ENCODE measurements around the gene PRR14L.
"Not testable (repeated sequence)": the region's sequence is repeated elsewhere in the genome, so short reads cannot be mapped to it uniquely, and the experiment has no call there.

The PRR14L gene

DNA sequence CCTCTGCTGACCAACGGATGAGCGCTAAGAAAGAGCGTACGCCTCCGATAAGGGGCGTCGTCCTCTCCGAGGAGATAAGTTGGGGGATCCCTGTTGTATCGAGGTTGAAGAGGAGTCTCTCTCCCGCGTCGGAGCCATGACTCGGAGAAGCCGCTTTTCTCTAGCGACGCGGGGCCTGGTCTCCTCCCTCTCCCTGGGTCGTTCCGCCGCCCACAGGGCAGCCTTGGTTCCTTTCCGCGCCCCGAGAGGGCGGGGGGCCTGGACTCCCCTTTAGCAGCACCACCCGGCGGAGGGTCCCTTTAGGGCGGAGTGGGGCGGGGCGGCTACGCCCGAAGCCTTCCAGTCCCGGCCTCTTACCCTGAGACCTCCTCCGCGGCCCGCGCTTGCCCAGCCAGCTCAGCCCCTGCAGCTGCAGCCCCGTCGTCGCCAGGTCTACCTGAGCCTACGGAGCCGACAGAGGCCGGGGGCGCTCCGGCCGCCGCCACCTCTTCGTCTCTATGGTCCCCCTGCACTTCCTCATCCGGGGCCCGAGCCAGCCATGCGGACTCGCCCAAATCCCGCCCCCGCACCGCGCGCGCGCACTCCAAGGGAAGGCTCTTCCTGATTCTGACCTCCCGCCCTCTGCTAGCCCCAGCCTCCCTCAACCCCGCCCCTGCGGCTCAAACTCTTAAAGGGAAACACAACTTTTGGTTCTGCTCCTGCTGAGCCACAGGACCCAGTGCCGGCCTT, at the start of gene PRR14L:
Gene PRR14L (minus strand): TSS at position 497 of the 729 bp plus-strand sequence. CDS start 11,272 bp downstream, outside the sequence.
- peak; percentile 96 for DNase-seq

DNA sequence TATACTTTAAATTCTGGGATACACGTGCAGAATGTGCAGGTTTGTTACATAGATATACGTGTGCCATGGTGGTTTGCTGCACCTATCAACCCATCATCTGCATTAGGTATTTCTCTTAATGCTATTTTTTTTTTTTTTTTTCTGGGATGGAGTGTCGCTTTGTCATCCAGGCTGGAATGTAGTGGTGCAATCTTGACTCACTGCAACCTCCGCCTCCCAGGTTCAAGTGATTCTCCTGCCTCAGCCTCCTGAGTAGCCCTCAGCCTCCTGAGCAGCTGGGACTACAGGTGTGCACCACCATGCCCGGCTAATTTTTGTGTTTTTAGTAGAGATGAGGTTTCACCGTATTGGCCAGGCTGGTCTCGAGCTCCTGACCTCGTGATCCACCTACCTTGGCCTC, 49.4 kb upstream of the PRR14L start:
- DNase-seq = not testable (repeated sequence)

DNA sequence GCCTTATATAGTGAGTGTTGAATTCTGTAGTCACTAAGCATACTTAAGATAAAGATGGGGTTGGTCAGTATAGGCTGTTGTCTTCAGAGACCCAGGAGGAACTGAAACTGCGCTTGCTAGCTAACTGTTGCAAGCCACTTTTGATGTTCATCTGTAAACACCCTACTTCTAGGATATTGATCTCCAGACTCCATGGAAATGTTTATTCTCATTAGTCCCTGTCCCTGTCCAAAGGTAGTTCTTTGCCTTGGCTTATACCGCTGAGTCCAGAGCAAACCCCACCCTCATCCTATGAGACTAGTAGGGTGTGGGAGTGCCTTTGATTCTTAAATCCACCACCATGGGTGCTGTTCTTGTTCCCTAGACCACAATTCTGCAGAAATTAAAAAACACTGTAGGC, 40.3 kb upstream of the PRR14L start:
- DNase-seq = no peak

DNA sequence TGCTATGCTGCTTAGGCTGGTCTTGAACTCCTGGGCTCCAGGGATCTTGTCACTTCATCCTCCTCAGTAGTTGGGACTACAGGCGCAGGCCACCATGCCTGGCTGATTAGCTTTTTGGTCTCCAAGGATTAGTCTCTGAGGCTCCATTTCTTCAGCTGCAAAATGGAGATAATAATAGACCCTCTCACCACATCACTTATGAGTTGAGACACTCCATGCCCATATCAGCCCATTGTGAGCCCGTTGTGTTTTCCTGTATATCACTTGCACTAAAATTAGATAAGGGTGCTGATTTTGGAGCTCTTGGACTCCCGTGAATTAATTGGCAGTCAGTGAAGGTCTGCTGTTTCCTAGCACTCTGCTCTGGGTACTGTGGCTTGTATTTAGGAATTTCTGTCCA, 39.9 kb upstream of the PRR14L start:
- no peak for DNase-seq

DNA sequence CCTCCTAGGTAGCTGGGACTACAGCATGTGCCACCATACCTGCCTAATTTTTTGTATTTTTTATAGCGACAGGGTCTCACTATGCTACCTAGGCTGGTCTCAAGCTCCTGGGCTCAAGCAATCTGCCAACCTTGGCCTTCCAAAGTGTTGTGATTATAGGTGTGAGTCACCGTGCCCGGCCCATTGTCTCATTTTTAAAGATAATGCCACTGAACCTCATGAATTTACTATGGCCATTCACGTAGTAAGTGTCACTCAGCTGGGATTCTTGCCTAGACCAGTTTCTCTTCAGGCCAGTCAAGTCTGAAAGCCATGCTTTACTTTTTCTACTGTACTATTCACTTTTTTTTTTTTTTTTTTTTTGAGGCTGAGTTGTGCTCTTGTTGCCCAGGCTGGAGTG, 26.3 kb upstream of the PRR14L start:
- DNase-seq = no peak

DNA sequence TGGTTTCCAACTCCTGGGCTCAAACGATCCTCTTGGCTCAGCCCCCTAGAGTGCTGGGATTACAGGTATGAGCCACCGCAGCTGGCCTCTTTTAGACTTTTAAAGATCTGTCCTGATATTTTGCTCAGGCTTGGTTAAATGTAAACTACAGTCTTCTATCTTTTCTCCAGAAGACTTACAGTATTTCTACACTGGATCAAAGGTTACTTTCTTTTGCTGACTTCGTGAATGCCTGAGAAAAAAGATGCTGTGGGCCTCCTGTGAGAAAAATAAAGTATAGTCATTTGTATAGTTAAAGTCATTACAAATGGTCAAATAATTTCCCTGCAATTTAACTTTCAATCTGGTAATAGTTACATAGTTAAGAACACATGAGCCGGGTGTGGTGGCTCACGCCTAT, 23.5 kb upstream of the PRR14L start:
- no peak for DNase-seq

DNA sequence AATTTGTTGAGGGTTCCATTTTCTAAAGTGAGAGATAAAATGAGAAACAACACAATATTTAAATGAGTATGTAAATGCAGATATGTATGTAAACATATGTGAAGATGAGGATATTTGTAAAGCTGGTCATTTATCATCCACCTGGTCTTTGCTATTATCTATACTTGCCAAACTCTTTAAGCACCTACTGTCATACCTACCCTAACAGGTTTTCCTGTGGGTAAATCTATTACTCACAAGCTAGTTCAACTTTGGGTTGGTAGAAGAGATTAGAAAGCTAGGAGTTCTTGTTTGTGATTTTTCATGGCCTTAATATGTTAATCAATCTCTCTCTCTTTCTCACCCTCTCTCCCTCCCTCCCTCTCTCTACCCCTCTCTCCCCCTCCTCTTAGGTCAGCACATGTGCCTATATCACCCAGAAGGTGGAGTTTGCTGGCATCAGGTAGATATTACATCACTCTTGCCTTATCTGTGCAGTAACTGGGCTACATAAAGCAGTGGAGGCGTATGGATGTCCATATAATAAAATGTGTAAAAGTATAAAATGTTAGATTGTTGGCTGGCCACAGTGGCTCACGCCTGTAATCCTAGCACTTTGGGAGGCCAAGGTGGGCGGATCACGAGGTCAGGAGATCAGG, 18.6 kb upstream of the PRR14L start:
- DNase-seq = no peak

DNA sequence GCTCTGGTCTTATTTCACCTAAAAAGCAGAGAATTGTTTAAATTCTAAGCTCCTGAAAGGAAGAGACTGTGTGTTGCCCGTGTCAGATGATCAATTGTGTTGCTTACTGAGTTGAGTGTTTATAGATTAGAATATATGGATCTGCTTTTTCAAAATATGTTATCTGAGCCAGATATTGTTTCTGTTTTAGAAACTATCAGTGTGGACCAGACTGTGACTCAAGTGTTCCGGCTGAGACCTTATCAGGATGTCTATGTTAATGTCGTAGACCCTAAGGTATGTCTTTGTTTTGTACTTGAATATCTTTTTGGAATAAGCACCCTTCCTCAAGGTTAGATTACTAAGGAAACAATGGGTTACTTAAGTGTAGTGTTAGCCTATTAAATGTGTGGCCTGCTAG, 14.9 kb upstream of the PRR14L start:
- DNase-seq = no peak

DNA sequence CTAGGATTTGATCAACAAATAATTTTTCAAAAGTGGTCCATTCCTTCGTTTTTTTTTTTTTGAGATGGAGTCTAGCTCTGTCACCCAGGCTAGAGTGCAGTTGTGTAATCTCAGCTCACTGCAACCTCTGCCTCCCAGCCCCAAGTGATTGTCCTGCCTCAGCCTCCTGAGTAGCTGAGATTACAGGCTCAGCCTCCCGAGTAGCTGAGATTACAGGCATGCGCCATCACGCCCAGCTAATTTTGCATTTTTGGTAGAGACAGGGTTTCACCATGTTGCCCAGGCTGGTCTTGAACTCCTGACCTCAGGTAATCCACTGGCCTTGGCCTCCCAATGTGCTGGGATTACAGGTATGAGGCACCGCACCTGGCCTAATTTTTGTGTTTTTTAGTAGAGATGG, 8.9 kb upstream of the PRR14L start:
- not testable (repeated sequence) for DNase-seq

DNA sequence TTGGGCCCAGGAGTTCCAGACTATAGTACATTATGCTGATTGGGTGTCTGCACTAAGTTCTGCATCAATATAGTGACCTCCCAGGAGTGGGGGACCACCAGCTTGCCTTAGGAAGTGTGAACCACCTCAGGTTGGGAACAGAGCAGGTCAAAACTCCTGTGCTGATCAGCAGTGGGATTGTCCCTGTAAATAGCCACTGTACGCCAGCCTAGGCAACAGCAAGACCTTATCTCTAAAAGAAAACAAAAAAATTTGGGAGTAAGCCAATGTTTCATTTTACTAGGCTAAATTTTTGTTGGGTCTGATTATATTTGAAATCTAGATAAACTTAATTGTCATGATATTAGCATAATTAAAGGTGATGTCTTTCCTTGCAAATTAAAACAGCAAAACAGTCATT, 7.3 kb upstream of the PRR14L start:
- no peak for DNase-seq

DNA sequence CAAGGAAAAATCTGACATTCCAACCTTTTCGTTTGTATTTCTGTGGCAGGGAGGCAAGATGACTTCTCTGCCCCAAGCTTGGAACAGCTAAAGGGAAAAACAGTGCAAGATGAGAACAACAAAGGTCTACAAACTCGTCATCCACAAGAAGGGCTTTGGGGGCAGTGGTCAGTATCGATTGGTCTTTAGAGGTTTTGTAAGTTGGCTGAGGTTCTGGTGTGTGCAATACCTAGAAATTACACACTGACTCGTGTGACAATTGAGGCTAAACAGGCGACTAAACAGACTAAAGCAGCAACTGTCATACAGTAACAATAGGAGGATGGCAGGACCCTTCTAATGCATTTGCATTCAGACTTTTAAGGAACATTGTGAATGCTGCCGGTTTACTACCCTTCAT, 4.9 kb upstream of the PRR14L start:
- DNase-seq = no peak

DNA sequence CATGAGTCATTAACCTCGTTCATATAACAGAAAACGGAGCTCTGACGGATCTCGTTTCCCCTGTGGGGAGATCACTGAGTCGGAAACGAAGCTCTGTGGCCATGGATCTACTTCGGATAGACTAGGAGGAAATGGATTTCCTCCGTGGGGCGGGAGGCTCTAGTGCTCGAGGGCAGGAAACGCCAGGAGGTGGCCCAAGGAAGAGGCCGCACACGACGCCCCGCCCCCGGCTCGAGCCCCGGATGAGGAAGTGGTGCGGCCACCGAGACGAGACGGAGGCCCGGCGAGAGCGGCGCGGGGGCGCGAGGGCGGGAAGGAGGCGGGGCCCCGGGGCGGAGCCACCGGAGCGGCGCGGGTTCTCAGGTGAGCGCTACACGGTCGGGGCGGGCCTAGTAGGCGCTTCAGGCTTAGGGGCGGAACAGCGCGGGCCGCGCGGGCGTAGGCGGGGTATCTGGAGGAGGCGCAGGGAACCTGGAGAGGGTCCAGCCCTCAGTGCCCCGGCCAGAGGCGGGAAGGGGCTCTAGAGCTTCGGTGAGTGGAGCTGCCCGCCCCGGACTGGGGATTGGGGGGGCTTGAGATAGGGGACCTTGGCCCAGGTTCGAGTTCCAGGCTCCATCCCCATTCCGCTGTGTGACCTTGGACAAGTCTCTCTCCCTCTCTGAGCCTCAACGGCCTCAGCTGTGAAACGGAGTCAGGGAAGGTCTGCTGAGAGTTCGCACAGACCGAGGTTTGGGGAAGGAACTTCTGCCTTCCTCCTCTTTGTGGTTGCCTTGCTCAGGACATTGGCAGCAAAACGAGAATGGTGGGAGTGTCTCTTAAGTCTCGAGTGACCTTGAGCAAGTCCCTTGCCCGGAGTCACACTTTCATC, 3.9 kb upstream of the PRR14L start, which contains the start of gene DEPDC5:
Gene DEPDC5 (plus strand): TSS at position 386 of the 868 bp plus-strand sequence. CDS start 903 bp downstream, outside the sequence.
- peak; percentile 94 for DNase-seq

DNA sequence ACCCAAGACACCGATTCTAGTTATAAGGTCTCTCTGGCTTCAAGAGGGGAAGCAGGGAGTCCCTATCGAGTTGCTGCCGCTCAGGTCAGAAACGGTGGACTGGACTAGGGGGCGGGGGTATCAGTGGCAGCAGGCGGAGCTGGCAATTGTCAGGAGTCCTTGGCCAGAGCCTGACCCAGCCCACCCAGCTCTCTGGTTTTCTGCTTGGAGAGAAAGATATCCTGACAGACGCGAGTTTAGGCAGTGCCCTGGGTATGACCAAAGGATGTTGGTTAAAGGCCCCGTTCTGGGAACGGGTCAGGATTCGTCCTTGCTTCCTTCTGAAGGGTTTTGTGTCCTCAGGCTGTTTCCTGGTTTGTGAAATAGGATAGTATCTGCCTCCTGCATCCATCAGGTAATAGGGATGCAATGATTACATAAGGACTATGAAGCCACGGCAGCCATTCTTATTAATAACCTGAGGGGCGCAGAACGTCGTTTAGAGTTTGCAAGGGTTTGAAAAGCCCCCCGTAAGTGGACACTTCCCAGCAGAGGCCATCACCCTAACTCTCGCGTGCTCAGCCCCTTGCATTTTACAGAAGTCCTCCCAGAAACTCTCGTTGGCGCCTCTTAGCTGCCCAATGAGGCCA, 3.2 kb upstream of the PRR14L start:
- DNase-seq = peak; percentile 68

DNA sequence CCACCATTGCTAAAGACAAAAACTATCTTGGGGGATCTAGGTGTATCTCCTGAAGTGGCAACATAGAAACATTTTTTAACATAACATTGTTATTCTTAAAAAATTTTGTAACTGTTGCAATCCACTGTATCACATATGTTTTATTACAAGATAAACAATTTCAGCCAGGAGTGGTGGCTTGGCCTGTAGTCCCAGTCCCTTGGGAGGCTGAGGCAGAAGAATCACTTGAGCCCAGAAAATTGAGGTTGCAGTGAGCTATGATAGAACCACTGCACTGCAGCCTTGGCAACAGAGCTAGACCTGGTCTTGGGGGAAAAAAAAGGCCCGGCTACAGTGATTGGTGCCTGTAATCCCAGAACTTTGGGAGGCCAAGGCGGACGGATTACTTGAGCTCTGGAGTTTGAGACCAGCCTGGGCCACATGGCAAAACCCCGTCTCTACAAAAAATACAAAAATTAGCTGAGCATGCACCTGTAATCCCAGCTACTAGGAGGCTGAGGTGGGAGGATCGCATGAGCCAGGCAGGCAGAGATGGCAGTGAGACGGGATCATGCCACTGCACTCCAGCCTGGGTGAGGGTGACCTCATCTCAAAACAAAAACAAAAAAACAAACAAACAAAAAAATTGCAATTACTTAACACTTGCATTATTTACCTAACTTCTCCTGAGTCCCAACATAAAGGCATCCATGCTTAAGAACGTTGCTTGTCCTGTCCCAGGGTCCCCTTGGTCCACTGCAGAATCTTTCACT, 2.3 kb upstream of the PRR14L start:
- no peak for DNase-seq

DNA sequence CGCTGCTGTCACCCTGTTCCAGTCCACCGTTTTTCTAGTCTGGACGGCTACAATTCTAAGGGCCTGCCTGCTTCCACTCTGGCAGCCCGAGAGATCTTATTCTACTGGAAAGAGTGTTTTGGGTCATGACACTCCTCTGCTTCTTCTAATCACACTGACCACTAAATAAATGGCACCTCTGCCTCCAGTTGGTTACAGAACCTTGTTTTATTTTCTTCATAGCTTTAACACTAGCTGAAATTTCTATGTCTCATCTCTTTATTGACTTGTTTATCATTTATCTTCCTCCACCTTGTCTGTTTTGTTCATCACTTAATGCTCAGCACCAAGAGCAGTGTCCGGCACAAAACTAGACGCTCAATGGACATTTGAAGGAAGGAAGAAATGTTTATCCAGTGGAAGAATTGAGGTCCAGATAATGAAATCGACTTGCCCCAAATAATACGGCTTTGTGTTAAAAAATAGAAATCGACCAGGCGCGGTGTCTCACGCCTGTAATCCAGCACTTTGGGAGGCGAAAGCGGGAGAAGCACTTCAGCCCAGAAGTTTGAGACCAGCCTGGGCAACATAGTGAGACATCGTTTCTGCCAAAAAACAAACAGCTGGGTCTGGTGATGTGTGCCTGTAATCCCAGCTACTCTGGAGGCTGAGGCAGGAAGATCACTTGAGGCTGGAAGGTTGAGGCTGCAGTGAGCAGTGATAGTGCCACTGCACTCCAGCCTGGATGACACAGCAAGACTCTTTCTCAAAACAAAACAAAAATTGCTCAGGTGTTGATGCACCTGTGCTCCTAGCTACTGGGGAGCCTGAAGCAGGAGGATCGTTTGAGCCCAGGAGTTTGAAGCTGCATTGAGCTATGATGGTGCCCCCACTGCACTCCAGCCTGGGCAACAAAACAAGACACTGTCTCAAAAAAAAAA, 693 bp upstream of the PRR14L start:
- no peak for DNase-seq

DNA sequence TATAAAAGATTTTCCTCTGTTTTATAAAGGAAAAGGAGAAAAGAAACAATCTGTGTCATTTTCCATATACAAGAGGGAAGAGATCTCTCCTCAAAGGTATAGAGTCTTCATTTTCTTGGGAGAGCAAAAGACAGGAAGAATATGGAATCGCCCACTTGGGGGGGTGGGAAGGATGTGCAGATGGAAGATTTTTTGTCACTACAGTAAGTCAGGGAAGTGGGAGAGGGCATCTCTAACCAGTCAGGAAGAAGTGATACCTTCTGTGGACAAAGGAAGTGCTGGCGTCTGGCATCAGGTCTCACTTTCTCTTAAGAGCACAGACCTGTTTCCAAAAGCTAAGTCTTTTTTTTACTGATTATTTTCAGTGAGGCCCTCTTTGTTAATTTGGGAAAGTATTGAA, 1.4 kb downstream of the PRR14L start:
- no peak for DNase-seq

DNA sequence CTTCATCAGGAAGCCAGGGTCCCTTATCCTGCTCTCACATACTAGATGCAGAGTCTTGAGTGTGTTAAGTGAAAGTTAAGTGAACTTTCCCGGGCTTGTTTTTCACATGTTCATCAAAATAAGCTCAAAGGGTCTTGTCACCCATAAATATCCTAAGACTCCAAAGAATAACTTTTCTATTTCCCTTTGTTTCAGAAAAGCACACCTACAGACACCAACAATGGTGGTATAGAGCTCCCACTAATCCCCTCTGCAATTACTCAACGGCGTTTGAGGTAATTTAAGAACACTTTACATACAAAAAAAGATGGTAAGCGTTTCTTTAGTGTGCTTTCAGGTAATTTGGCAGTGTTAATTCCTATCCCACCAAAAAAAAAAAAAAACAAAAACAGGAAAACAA, 2.5 kb downstream of the PRR14L start:
- DNase-seq = no peak

DNA sequence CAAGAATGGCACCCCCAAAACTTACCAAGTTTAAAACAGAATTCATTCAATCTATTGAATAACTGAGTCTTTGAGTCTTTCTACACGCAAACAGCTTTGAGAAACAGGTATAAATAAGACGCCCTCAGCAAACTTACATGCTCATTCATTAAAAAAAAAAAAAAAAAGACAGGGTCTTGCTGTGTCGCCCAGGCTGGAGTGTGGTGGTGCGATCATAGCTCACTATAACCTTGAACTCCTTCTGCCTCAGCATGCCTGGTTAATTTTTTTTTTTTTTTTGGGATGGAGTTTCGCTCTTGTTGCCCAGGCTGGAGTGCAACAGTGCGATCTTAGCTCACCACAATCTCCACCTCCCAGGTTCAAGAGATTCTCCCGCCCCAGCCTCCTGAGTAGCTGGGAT, 6.1 kb downstream of the PRR14L start:
- DNase-seq = no peak

DNA sequence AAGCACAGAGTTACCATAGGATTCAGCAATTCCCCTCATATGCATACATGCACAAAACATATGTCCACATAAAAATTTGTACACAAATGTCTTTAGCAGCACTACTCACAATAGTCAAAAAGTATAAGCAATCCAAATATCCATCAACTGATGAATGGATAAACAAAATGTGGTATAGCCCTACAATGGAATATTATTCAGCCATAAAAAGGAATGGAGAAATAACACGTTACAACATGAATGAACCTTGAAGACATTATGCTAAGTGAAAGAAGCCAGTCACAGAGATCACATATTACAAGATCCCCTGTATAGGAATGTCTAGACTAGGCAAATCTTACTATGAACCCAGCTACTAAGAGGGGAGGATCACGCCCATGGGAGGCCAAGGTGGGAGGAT, 7.2 kb downstream of the PRR14L start:
- DNase-seq = no peak

DNA sequence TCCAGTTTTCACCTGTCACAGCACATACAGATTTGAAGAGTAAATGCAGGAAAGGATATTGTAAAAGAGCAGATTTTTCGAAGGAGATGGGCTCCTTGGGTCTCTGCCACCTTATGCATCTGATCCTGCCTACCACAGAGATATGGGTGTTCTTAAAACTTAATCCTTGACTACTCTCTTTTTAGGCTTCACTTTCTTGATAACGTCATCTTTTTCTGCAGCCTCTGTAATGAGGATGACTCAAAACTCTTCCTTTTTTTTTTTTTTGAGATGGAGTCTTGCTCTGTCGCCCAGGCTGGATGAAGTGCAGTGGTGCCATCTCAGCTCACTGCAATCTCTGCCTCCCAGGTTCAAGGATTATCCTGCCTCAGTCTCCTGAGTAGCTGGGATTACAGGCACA, 7.8 kb downstream of the PRR14L start:
- DNase-seq = no peak

DNA sequence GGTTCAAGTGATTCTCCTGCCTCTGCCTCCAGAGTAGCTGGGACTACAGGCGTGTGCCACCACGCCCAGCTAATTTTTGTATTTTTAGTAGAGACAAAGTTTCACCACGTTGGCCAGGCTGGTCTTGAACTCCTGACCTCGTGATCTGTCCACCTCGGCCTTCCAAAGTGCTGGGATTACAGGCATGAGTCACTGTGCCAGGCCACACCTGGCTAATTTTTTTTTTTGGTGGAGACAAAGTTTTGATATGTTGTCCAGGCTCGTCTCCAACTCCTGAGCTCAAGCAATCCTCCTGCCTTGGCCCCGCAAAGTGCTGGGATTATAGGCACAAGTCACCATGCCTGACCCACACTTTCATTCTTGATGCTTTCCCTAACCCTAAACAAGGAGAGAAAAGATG, 9.6 kb downstream of the PRR14L start:
- not testable (repeated sequence) for DNase-seq
